Neutrophil (primary cell): ENCODE results near the gene SMAD2.

Experiments
- H3K27ac ChIP-seq: fragments of 200-600 bp; sonication (generic); 2 replicates; pipeline ENCODE4 v1.5.1; 2016; ENCODE audit warnings: mild to moderate bottlenecking, moderate library complexity
- H3K27me3 ChIP-seq: fragments of 200-600 bp; sonication (generic); 2 replicates; pipeline ENCODE4 v1.6.0; 2016; ENCODE audit warnings: mild to moderate bottlenecking
- H3K36me3 ChIP-seq: fragments of 200-600 bp; sonication (generic); 2 replicates; pipeline ENCODE4 v1.5.1; 2017
- H3K4me1 ChIP-seq, 2 experiments: fragments of 200-600 bp in 1 of 2; sonication (generic) in 1 of 2; 1 replicate in 1 of 2; 2 replicates in 1 of 2; pipeline versions ENCODE4 v1.5.1 to v1.6.1; 2013 to 2016; ENCODE audit warnings: low read depth in 1 of 2, low read length in 1 of 2, mild to moderate bottlenecking in 1 of 2, moderate library complexity in 1 of 2; ENCODE audit not compliant: control insufficient read depth in 1 of 2, insufficient read depth in 1 of 2
- H3K4me3 ChIP-seq, 2 experiments: fragments of 200-600 bp in 1 of 2; sonication (generic) in 1 of 2; 1 replicate in 1 of 2; 2 replicates in 1 of 2; pipeline ENCODE4 v1.5.1; 2013 to 2016; ENCODE audit warnings: low read depth in 1 of 2, low read length in 1 of 2, mild to moderate bottlenecking in 1 of 2, moderate library complexity in 1 of 2
- H3K9me3 ChIP-seq: fragments of 200-600 bp; sonication (generic); 2 replicates; pipeline ENCODE4 v1.5.1; 2016
- TF ChIP-seq, protein P1 (sequence below): fragments of 200-600 bp; sonication (generic); IDR thresholded peaks from 2 replicates; pipeline ENCODE4 v1.5.1; 2016; ENCODE audit warnings: antibody characterized with exemption

SMAD2 gene

DNA sequence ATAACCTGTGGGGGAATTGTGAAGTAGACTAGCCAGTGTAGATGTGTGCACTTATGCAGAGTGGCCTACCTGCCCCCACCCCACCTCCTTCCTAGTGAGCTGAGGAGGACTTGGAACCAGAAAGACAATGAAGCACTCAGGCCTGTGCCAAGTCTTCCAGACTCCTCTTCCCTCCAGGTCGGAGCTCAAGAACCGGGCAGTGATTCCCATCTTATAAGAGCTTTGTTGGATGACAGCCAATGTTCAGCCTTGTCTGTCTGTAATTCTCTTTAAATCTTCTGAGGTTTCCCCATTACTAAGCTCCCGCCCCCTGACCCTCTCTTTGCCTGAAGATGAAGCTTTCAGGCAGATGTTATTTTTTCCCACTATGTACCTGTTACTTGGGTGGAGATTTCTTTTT, 121.0 kb downstream of the SMAD2 start:
- TF ChIP-seq, protein P1, sequence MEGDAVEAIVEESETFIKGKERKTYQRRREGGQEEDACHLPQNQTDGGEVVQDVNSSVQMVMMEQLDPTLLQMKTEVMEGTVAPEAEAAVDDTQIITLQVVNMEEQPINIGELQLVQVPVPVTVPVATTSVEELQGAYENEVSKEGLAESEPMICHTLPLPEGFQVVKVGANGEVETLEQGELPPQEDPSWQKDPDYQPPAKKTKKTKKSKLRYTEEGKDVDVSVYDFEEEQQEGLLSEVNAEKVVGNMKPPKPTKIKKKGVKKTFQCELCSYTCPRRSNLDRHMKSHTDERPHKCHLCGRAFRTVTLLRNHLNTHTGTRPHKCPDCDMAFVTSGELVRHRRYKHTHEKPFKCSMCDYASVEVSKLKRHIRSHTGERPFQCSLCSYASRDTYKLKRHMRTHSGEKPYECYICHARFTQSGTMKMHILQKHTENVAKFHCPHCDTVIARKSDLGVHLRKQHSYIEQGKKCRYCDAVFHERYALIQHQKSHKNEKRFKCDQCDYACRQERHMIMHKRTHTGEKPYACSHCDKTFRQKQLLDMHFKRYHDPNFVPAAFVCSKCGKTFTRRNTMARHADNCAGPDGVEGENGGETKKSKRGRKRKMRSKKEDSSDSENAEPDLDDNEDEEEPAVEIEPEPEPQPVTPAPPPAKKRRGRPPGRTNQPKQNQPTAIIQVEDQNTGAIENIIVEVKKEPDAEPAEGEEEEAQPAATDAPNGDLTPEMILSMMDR = no peak
- Histone ChIP-seq H3K4me1 (no peaks in the 10 kb centered on the region), H3K27ac (no peak overlapping the region), H3K27me3 (peaks cover 4% of the 10 kb centered on the region), H3K9me3 (no peaks in the 10 kb centered on the region), H3K36me3 (no peaks in the 10 kb centered on the region), H3K4me3 (no peak overlapping the region)

DNA sequence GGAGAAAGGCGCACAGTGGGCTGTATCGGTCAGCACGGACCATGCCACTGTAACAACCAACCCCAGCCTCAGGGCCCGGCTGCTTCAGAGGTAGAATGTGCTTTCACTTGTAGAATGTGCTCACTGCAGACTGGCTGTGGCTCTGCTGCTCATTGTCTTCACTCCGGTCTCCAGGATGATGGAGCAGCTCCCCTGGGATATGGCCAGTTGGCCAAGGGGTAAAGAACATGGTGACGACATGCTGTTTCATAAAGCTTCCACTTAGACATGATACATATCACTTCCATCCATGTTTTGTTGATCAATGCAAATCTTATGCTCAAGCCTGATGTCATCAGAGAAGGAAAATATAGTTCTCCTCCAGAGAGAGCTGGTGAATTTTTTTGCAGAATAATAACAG, 127.7 kb downstream of the SMAD2 start:
- no peak overlapping the region for H3K4me3 ChIP-seq
- no peak overlapping the region for H3K27ac ChIP-seq
- H3K4me1 ChIP-seq = no peaks in the 10 kb centered on the region
- H3K9me3 ChIP-seq = no peaks in the 10 kb centered on the region
- no peaks in the 10 kb centered on the region for H3K36me3 ChIP-seq
- TF ChIP-seq, protein P1 = no peak
- peaks cover 4% of the 10 kb centered on the region for H3K27me3 ChIP-seq

DNA sequence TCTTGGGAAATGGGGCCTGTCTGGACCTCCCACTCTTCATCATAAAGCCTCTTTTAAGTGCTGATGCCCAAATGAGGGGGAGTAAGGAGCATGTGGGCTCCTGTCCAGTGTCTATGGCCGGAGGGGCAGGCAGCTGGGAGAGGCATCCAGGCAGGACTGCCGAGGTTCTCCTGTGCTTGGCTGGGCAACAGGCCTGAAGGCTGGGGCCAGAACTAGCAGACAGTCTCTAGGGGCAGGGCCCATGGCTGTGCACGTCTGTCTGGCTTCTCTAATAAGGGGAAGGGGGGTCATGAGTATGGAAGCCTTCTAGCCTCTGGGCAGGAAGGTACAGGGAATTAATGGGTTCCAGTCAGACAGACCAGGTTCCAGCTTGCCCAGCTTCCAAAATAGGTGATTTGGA, 128.6 kb downstream of the SMAD2 start:
- no peaks in the 10 kb centered on the region for H3K4me1 ChIP-seq
- H3K36me3 ChIP-seq = no peaks in the 10 kb centered on the region
- H3K4me3 ChIP-seq = no peak overlapping the region
- H3K27ac ChIP-seq = no peak overlapping the region
- peaks cover 4% of the 10 kb centered on the region for H3K27me3 ChIP-seq
- H3K9me3 ChIP-seq = no peaks in the 10 kb centered on the region
- TF ChIP-seq, protein P1 = no peak

DNA sequence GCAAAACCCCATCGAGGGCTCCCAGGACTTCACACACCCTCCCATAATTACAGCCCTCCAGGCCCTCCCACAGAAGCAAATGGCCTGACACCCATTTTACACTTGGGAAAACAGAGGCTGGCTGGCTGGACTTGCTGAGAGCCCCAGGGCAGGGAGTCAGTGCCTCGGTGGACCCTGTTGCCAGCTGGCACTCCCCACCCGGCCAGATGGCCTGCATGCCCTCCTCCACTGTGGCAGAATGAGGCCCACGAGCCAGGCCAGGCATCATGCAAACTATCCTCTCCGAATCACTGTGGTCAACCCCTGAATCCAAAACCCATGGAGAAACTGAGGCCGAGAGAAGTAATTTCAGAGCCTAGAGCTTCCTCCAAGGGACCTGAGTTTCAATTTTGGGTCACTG, 129.7 kb downstream of the SMAD2 start:
- no peaks in the 10 kb centered on the region for H3K4me1 ChIP-seq

DNA sequence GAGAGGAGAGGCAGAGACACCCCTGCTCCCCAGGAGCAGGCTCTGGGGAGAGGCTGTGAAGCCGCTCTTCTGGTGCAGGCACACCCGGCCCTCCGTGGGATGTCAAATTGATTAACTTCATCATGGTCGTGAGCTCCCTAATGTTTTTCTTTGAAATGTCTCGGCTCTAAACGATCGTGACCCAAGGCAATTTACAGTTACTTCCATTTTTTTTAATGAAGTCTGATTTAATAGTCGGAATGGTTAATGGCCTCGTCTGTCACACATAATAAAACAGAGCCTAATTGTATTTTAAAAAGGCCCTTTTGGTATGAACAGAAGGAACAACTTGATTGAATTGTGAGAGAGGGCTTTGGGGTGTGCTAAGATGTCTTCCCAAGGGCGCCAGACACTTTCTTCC, 130.2 kb downstream of the SMAD2 start:
- H3K36me3 ChIP-seq = no peaks in the 10 kb centered on the region
- no peaks in the 10 kb centered on the region for H3K4me1 ChIP-seq
- no peaks in the 10 kb centered on the region for H3K27me3 ChIP-seq
- TF ChIP-seq, protein P1 = no peak
- no peak overlapping the region for H3K27ac ChIP-seq
- H3K9me3 ChIP-seq = no peaks in the 10 kb centered on the region
- no peak overlapping the region for H3K4me3 ChIP-seq

More for the DNA sequence above, 129.7 kb downstream of the SMAD2 start:
- Histone ChIP-seq H3K27me3 (no peaks in the 10 kb centered on the region), H3K4me3 (no peak overlapping the region), H3K36me3 (no peaks in the 10 kb centered on the region), H3K9me3 (no peaks in the 10 kb centered on the region), H3K27ac (no peak overlapping the region)
- TF ChIP-seq, protein P1 = no peak

DNA sequence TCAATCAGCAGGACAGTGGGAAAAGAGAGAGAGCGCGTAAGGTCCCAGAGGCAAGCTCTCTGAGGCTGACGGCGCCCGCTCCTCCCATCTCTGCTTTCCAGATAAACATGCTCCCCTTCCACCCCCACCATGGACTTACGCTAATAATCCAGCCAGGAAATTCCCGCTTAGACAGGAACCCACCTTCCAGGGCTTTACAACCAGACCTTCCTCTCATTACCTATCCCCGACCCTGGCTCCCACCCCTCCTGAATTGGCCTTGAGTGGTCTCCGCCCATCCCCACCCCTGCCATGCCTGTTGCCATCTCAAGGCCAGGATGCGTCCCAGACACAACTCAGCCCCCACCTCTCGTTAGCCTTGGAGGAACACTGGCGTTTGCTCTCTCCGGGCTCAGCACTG, 131.1 kb downstream of the SMAD2 start:
- TF ChIP-seq, protein P1 = no peak
- H3K27me3 ChIP-seq = no peaks in the 10 kb centered on the region
- no peaks in the 10 kb centered on the region for H3K4me1 ChIP-seq
- no peaks in the 10 kb centered on the region for H3K36me3 ChIP-seq
- H3K9me3 ChIP-seq = no peaks in the 10 kb centered on the region
- H3K27ac ChIP-seq = no peak overlapping the region
- no peak overlapping the region for H3K4me3 ChIP-seq
